ENCODE results near the gene APOE. TPM values are rescaled to one million over a fixed set of nuclear protein-coding genes. Genes with fewer than 3 reads are reported as not detected.

Gene APOE
- total and polyA plus RNA-seq, 7 donors: 4.9 to 19.0 (median 11.9) TPM

DNA sequence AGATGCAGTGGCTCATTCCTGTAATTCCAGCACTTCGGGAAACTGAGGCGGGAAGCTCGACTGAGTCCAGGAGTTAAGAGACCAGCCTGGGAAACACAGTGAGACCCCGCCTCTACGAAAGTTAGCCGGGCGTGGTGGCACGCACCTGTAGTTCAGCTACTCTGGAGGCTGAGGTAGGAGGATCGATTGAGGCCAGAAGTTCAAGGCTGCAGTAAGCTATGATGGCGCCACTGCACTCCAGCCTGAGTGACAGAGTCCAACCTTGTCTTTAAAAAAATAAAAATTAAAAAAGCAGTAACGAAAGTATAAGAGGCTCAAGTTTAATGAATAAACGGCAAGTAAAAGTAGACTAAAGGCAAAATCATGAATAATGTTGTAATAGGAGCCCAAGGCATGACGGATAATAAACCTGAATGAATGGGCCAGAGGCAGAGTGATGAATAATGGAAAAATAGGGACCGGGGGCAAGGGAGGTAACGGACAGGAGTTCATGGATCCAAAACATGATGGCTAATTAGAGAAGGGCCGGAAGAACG is 15.7 kb upstream of the APOE start:
- Histone ChIP-seq H3K9me3 (no peaks in the 10 kb centered on the region), H3K27ac (peak overlapping the region; percentile 94), H3K4me3 (peak overlapping the region; percentile 71), H3K4me1 (peaks cover 21% of the 10 kb centered on the region), H3K36me3 (ENCODE audit: insufficient read depth in 1 of 2, low read depth in 1 of 2) (peaks cover 4 to 26% of the 10 kb centered on the region in 2 donors), H3K27me3 (ENCODE audit: insufficient read depth in 3 of 3, low read length in 2 of 3) (no peaks in the 10 kb centered on the region)
- TF ChIP-seq, protein P1, sequence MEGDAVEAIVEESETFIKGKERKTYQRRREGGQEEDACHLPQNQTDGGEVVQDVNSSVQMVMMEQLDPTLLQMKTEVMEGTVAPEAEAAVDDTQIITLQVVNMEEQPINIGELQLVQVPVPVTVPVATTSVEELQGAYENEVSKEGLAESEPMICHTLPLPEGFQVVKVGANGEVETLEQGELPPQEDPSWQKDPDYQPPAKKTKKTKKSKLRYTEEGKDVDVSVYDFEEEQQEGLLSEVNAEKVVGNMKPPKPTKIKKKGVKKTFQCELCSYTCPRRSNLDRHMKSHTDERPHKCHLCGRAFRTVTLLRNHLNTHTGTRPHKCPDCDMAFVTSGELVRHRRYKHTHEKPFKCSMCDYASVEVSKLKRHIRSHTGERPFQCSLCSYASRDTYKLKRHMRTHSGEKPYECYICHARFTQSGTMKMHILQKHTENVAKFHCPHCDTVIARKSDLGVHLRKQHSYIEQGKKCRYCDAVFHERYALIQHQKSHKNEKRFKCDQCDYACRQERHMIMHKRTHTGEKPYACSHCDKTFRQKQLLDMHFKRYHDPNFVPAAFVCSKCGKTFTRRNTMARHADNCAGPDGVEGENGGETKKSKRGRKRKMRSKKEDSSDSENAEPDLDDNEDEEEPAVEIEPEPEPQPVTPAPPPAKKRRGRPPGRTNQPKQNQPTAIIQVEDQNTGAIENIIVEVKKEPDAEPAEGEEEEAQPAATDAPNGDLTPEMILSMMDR (IDR thresholded peaks at IDR 0.05): no peak
- DNase-seq (no peak), ATAC-seq (no peak)
- intact Hi-C loops (cut with DNase I): no loop called here
- 51 to 54% (median 53%) methylated on average over 17 of the region's 17 CpGs for WGBS, 3 donors

DNA sequence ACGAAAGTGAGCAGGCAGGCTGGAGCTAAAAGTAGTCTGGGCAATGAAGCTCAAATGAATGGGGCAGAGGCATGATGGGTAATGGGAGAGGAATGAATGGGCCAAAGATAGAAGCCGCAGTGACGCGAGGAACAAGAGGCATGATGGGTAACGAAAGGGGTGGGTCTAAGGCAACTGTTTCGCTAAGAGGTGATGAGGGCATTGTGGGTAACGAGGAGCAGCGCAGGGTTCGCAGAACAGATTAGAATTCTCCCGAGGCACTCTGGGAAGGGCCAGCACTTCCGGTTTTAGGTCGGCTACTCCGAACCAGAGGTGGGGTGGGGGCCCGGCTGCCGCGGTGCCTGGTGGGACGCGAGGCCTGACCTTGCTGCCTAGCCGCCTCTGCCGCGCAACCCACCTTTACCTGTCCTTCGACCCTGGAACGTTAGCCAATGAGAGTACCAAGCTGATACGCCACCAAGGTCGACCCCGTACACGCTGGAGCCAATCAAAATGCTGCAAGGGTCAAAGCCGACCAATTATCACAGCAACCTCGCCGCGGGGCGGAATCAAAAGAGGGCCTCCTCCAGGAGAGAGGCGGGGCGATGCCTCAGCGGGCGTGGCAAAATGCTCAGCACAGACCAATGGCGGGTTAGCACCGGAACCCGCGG is 15.1 kb upstream of the APOE start:
- peaks cover 7 to 32% of the 10 kb centered on the region in 2 donors for H3K36me3 ChIP-seq (ENCODE audit: insufficient read depth in 1 of 2, low read depth in 1 of 2)
- DNase-seq (no peak), ATAC-seq (peak; percentile 89 to 92 (median 90))
- TF ChIP-seq, protein P1 (IDR thresholded peaks at IDR 0.05): no peak
- 0% methylated on average over 39 to 40 of the region's 40 CpGs for WGBS, 3 donors
- intact Hi-C loops (cut with DNase I): no loop called here
- H3K4me3 ChIP-seq: peak overlapping the region; percentile 71
- peaks cover 21% of the 10 kb centered on the region for H3K4me1 ChIP-seq
- H3K27me3 ChIP-seq (ENCODE audit: insufficient read depth in 3 of 3, low read length in 2 of 3): no peaks in the 10 kb centered on the region
- no peaks in the 10 kb centered on the region for H3K9me3 ChIP-seq
- H3K27ac ChIP-seq: peak overlapping the region; percentile 94

DNA sequence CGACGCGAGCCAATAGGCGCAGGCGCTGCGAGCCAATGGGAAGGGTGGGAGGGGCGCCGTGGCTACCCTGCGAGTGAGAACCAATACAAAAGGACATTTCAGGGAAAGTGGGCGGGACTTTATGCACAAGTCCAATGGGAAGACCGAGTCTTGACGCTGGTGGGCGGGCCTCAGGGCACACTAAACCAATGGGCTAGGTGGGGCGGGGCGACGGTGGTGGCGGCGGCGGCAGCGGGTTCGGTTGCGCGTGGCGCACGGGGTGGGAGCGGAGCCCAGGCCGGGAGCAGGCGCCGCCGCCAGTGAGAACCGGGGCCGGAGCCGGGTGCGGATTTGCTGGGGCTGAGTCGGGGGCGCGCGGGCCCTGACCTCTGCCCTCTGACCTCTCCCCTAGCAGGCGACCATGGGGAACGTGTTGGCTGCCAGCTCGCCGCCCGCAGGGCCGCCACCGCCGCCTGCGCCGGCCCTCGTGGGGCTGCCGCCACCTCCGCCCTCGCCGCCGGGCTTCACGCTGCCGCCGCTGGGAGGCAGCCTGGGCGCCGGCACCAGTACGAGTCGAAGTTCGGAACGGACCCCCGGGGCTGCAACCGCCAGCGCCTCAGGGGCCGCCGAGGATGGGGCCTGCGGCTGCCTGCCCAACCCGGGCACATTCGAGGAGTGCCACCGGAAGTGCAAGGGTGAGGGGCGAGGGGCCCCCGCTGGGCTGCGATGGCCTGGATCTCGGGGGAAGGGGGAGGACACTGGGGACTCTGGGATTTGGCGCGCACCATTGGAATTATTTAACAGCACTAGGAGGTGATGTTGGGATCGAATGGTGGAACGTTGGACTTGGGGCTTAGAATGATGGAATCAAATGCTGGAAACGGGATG is 14.3 kb upstream of the APOE start, which contains the start of gene TOMM40:
Gene TOMM40, plus strand, starts transcription at position 239 of the 867 bp plus-strand sequence. Its CDS starts 162 bp downstream, at position 401.
- H3K4me3 ChIP-seq: peak within 1 kb of the TSS; percentile 72
- intact Hi-C loops (cut with DNase I): no loop called here
- peaks cover 7 to 39% of the 10 kb centered on the region in 2 donors for H3K36me3 ChIP-seq (ENCODE audit: insufficient read depth in 1 of 2, low read depth in 1 of 2)
- ATAC-seq: no peak
- H3K27ac ChIP-seq: peak within 1 kb of the TSS; percentile 94
- WGBS, 3 donors: 0% methylated on average over 57 to 81 of the region's 81 CpGs
- TF ChIP-seq, protein P1 (IDR thresholded peaks at IDR 0.05): peak; percentile 10
- H3K27me3 ChIP-seq (ENCODE audit: insufficient read depth in 3 of 3, low read length in 2 of 3): no peaks in the 10 kb centered on the region
- no peaks in the 10 kb centered on the region for H3K9me3 ChIP-seq
- peaks cover 21% of the 10 kb centered on the region for H3K4me1 ChIP-seq
- peak; percentile 100 for DNase-seq

DNA sequence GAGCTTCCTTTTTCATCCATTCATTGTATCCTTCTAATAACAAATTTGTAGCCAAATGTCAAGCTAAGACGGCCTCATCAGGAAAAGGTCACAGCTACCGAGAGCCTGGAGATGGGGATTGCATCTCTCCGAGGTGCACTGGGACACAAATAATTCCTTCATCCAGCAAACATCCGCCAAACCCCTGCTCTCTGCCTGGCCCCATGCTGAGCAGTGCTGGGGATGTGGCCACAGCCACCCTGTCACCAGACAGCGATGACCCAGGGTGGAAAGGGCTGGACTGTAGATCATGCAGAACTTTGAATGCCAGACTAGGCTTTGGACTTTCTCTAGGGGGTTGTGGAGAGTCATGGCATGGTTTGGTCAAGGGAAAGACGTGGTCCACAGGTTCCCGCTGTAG is 12.7 kb upstream of the APOE start:
- no peak overlapping the region for H3K4me3 ChIP-seq
- intact Hi-C loops (cut with DNase I): no loop called here

More for the DNA sequence above, 12.7 kb upstream of the APOE start:
- Histone ChIP-seq H3K27ac (no peak overlapping the region), H3K36me3 (ENCODE audit: insufficient read depth in 1 of 2, low read depth in 1 of 2) (peaks cover 7 to 56% of the 10 kb centered on the region in 2 donors), H3K4me1 (peaks cover 21% of the 10 kb centered on the region), H3K27me3 (ENCODE audit: insufficient read depth in 3 of 3, low read length in 2 of 3) (no peaks in the 10 kb centered on the region), H3K9me3 (no peaks in the 10 kb centered on the region)
- DNase-seq: no peak
- TF ChIP-seq, protein P1 (IDR thresholded peaks at IDR 0.05): no peak
- WGBS, 3 donors: 84 to 94% (median 84%) methylated on average over 7 of the region's 7 CpGs
- no peak for ATAC-seq

All from psoas muscle (tissue), 8 donors.